Cardiac muscle cell (in vitro differentiated cells and primary cell): ENCODE results near the gene IMPA2. TPM values are rescaled to one million over a fixed set of nuclear protein-coding genes. Genes with fewer than 3 reads are reported as not detected.

ENCODE experiments used
- DNase-seq, 2 donors: peaks; one replicate each; pipeline versions ENCODE4 v3.0.0 to v3.0.0-alpha.2; 2010 to 2017; ENCODE audit warnings: low read depth in 1 of 2, low spot score in 1 of 2
- H3K27ac ChIP-seq: fragments of 200-600 bp; sonication (generic); 2 replicates; pipeline ENCODE4 v1.5.1; 2016
- H3K27me3 ChIP-seq: fragments of 200-600 bp; sonication (generic); 2 replicates; pipeline ENCODE4 v1.6.0; 2016; ENCODE audit warnings: control low read depth
- H3K36me3 ChIP-seq: fragments of 200-600 bp; sonication (generic); 2 replicates; pipeline ENCODE4 v1.5.1; 2016; ENCODE audit warnings: control low read depth
- H3K4me1 ChIP-seq: fragments of 200-600 bp; sonication (generic); 2 replicates; pipeline ENCODE4 v1.8.1; 2017; ENCODE audit warnings: low read depth, mild to moderate bottlenecking, mixed run types
- H3K4me3 ChIP-seq: fragments of 200-600 bp; sonication (generic); 2 replicates; pipeline ENCODE4 v1.5.1; 2016; ENCODE audit warnings: mild to moderate bottlenecking
- H3K9me3 ChIP-seq: fragments of 200-600 bp; sonication (generic); 2 replicates; pipeline ENCODE4 v1.5.1; 2017; ENCODE audit warnings: low read depth, mild to moderate bottlenecking, control low read depth
- polyA plus RNA-seq: library from polyadenylated mRNA; unstranded; fragments of >200 nt; fragmentation: Nextera tagmentation; extraction: Ambion mirVana; gene quantifications from 2 replicates; pipeline ENCODE4 v1.2.1, GENCODE V29; 2016
- total RNA-seq: library from RNA; depleted of rRNA; stranded (reverse); fragments of >200 nt; gene quantifications from 2 replicates; pipeline ENCODE4 v1.2.3, GENCODE V29; 2016
- TF ChIP-seq, protein P1 (sequence below): IDR thresholded peaks from 2 replicates; pipeline ENCODE4 v1.5.1; 2012; ENCODE audit warnings: low read depth, mild to moderate bottlenecking, low read length

Gene IMPA2
- total and polyA plus RNA-seq, 2 experiments from 2014 or later, result 23.9 to 60.0 TPM

- Histone ChIP-seq H3K4me1 (peaks cover 8% of the 10 kb centered on the region), H3K4me3 (no peak overlapping the region), H3K9me3 (no peaks in the 10 kb centered on the region), H3K27me3 (no peaks in the 10 kb centered on the region), H3K36me3 (no peaks in the 10 kb centered on the region), H3K27ac (no peak overlapping the region)
- DNase-seq, result no peak
- TF ChIP-seq, protein P1, sequence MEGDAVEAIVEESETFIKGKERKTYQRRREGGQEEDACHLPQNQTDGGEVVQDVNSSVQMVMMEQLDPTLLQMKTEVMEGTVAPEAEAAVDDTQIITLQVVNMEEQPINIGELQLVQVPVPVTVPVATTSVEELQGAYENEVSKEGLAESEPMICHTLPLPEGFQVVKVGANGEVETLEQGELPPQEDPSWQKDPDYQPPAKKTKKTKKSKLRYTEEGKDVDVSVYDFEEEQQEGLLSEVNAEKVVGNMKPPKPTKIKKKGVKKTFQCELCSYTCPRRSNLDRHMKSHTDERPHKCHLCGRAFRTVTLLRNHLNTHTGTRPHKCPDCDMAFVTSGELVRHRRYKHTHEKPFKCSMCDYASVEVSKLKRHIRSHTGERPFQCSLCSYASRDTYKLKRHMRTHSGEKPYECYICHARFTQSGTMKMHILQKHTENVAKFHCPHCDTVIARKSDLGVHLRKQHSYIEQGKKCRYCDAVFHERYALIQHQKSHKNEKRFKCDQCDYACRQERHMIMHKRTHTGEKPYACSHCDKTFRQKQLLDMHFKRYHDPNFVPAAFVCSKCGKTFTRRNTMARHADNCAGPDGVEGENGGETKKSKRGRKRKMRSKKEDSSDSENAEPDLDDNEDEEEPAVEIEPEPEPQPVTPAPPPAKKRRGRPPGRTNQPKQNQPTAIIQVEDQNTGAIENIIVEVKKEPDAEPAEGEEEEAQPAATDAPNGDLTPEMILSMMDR, result no peak
Observed at GRCh38 chr18:12014086-12014485, 32.8 kb downstream of the IMPA2 start.

DNA sequence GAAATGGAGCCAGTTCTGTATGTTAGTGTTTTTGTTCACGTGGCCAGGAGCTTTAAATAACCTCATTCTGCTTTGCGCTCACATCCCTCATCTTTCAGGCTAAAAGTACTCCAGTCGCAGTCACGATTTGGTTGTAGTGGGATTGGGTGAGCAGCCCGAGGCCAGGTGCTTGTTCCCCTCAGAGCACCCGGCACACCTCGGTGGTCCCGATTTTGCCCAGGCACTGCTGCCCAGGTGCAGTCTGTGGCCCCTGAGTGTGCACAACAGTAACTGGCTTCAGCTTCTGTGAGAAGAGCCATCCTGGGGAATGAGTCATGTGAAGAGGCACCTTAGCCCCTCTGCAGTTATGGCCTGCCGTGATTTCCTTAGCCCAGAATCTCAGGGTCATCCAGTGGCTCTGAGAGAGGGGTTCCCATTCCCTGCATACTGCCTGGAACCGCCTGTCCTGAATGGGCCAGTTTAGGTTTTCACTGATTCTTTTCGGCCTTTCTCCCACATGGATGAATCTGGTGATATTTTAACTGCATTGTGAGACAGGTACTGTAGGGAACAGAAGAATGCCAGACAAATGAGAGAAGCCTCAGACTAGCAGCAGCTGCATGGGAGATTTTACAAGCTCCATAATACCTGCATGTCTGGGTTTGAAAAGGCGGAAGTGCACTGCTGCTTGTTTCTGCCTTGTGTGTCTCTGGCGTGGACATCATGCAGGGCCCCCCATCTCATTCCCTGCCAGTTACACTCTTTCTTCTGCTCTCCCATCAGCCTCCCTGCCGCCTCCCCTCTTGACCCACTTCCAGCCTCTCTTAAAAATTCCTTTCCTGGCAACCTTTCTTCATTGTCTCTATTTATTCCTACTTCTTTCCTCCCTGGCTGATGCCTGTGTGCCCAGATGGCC lies 33.5 kb downstream of the IMPA2 start:
- no peak overlapping the region for H3K4me3 ChIP-seq
- H3K27ac ChIP-seq, result no peak overlapping the region
- peaks cover 8% of the 10 kb centered on the region for H3K4me1 ChIP-seq
- DNase-seq, result no peak
- H3K36me3 ChIP-seq, result no peaks in the 10 kb centered on the region
- TF ChIP-seq, protein P1, result no peak
- no peaks in the 10 kb centered on the region for H3K27me3 ChIP-seq
- no peaks in the 10 kb centered on the region for H3K9me3 ChIP-seq

GRCh38 chr18:12015416-12016062 lies 34.2 kb downstream of the IMPA2 start:
- H3K4me3 ChIP-seq, result no peak overlapping the region
- peak; percentile 20 to 57 for DNase-seq
- H3K27ac ChIP-seq, result no peak overlapping the region
- no peaks in the 10 kb centered on the region for H3K27me3 ChIP-seq
- TF ChIP-seq, protein P1, result no peak
- H3K4me1 ChIP-seq, result peaks cover 8% of the 10 kb centered on the region
- H3K36me3 ChIP-seq, result no peaks in the 10 kb centered on the region
- H3K9me3 ChIP-seq, result no peaks in the 10 kb centered on the region

DNA sequence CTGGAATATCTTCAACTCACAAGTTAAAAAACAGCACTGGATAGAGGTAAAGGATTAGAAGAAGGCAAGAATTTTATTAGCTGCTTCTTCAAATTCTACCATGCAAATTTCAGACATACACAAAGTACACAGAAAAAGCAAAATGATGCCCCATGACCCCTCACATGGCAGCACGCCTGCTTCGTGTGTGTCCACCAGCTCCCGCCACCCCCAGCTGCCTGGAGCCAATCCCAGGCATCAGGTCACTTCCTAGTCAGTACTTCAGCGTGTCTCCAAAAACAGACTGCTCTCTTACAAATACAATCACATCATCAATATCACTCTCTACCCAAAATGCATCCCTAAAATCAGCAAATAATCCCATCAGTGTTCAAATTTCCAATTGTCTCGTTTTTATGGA lies 35.8 kb downstream of the IMPA2 start:
- no peaks in the 10 kb centered on the region for H3K9me3 ChIP-seq
- no peaks in the 10 kb centered on the region for H3K27me3 ChIP-seq
- TF ChIP-seq, protein P1, result no peak

DNA sequence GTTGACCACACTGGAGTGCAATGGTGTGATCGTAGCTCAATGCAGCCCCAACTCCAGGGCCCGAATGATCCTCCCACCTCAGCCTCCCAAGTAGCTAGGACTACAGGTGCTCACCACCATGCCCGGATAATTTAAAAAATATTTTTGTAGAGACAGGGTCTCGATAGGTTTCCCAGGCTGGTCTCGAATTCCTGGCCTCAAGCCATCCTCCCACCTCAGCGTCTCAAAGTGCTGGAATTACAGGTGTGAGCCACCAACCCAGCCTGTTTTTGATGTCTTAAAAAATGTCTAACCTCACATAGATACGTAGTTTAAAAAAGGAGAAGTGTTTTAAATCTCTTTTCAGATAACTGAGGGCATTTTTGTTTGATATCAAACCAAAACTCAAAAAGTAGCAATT lies 37.6 kb downstream of the IMPA2 start:
- no peaks in the 10 kb centered on the region for H3K36me3 ChIP-seq
- H3K4me1 ChIP-seq, result no peaks in the 10 kb centered on the region
- no peak for DNase-seq
- H3K27me3 ChIP-seq, result no peaks in the 10 kb centered on the region
- no peaks in the 10 kb centered on the region for H3K9me3 ChIP-seq
- TF ChIP-seq, protein P1, result no peak
- no peak overlapping the region for H3K4me3 ChIP-seq
- no peak overlapping the region for H3K27ac ChIP-seq

More for the DNA sequence above, 35.8 kb downstream of the IMPA2 start:
- no peak for DNase-seq
- no peaks in the 10 kb centered on the region for H3K36me3 ChIP-seq
- no peak overlapping the region for H3K27ac ChIP-seq
- H3K4me3 ChIP-seq, result no peak overlapping the region
- H3K4me1 ChIP-seq, result peaks cover 8% of the 10 kb centered on the region
